Measurements from ENCODE around the gene MTMR3. TPM values are rescaled to one million over a fixed set of nuclear protein-coding genes. Genes with fewer than 3 reads are reported as not detected.

Gene MTMR3
- total and polyA plus RNA-seq, 4 donors: 6.0 to 38.8 (median 17.1) TPM

- H3K9ac ChIP-seq (ENCODE audit: low read depth in 1 of 2, low read length in 2 of 2): no peak overlapping the region
- H3K27me3 ChIP-seq (ENCODE audit: control insufficient read depth in 4 of 4, insufficient read depth in 4 of 4, low read length in 3 of 4): no peaks in the 10 kb centered on the region
- 71% methylated on average over 1 of the region's 1 CpG for WGBS
- no peak overlapping the region for H3K4me3 ChIP-seq (ENCODE audit: low read depth in 1 of 3, low read length in 3 of 3)
- no peaks in the 10 kb centered on the region for H3K9me3 ChIP-seq (ENCODE audit: control insufficient read depth in 4 of 4, low read length in 3 of 4)
- H3K4me1 ChIP-seq (ENCODE audit: control insufficient read depth in 4 of 4, insufficient read depth in 4 of 4, low read length in 3 of 4): peaks cover 7 to 23% (median 12%) of the 10 kb centered on the region in 4 donors
- no peak overlapping the region for H3K27ac ChIP-seq (ENCODE audit: low read depth in 1 of 2, low read length in 2 of 2)
- TF ChIP-seq, protein P1, sequence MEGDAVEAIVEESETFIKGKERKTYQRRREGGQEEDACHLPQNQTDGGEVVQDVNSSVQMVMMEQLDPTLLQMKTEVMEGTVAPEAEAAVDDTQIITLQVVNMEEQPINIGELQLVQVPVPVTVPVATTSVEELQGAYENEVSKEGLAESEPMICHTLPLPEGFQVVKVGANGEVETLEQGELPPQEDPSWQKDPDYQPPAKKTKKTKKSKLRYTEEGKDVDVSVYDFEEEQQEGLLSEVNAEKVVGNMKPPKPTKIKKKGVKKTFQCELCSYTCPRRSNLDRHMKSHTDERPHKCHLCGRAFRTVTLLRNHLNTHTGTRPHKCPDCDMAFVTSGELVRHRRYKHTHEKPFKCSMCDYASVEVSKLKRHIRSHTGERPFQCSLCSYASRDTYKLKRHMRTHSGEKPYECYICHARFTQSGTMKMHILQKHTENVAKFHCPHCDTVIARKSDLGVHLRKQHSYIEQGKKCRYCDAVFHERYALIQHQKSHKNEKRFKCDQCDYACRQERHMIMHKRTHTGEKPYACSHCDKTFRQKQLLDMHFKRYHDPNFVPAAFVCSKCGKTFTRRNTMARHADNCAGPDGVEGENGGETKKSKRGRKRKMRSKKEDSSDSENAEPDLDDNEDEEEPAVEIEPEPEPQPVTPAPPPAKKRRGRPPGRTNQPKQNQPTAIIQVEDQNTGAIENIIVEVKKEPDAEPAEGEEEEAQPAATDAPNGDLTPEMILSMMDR (IDR thresholded peaks at IDR 0.05; ENCODE audit: low read depth, low read length, missing input control): no peak
- TF ChIP-seq MAX (IDR thresholded peaks at IDR 0.05) (no peak), HNF4G (IDR thresholded peaks at IDR 0.05) (no peak), RAD21 (IDR thresholded peaks at IDR 0.05) (no peak), ATF3 (IDR thresholded peaks at IDR 0.05) (no peak), HNF4A (conservative IDR thresholded peaks at IDR 0.05) (no peak), RXRA (IDR thresholded peaks at IDR 0.05) (no peak), EGR1 (IDR thresholded peaks at IDR 0.05; ENCODE audit: low read depth in 2 of 2) (no peak), YY1 (IDR thresholded peaks at IDR 0.05) (no peak), FOXA1 (IDR thresholded peaks at IDR 0.05) (no peak)
- TF ChIP-seq, protein P2, sequence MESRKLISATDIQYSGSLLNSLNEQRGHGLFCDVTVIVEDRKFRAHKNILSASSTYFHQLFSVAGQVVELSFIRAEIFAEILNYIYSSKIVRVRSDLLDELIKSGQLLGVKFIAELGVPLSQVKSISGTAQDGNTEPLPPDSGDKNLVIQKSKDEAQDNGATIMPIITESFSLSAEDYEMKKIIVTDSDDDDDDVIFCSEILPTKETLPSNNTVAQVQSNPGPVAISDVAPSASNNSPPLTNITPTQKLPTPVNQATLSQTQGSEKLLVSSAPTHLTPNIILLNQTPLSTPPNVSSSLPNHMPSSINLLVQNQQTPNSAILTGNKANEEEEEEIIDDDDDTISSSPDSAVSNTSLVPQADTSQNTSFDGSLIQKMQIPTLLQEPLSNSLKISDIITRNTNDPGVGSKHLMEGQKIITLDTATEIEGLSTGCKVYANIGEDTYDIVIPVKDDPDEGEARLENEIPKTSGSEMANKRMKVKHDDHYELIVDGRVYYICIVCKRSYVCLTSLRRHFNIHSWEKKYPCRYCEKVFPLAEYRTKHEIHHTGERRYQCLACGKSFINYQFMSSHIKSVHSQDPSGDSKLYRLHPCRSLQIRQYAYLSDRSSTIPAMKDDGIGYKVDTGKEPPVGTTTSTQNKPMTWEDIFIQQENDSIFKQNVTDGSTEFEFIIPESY (IDR thresholded peaks at IDR 0.05): no peak
- H3K36me3 ChIP-seq (ENCODE audit: control insufficient read depth in 4 of 4, insufficient read depth in 3 of 4, low read depth in 1 of 4, low read length in 3 of 4): no peaks in the 10 kb centered on the region
- DNase-seq (ENCODE audit: low spot score): no peak
Observed at GRCh38 chr22:29886596-29886995, 3.6 kb downstream of the MTMR3 start.

DNA sequence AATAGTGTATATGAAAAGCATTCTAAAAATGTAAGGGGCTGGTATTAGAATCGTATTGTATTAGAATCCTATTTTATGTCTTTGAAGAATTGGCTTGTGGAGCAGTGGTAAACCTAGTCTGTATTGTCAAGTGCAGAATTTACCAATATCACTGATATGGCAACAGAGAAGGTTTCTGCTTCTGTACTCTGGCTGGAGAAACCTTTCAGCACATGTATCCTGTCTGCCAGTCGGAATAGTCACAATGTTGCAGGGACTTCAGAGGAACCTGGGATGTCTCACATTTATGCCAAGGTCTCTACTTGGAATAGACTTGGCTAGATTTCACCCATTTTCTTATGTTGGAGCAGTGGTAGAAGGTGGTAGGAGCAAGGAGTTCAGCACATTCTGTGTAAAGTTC is 4.4 kb downstream of the MTMR3 start:
- Histone ChIP-seq H3K9ac (ENCODE audit: low read depth in 1 of 2, low read length in 2 of 2) (no peak overlapping the region), H3K27ac (ENCODE audit: low read depth in 1 of 2, low read length in 2 of 2) (no peak overlapping the region), H3K36me3 (ENCODE audit: control insufficient read depth in 4 of 4, insufficient read depth in 3 of 4, low read depth in 1 of 4, low read length in 3 of 4) (no peaks in the 10 kb centered on the region), H3K27me3 (ENCODE audit: control insufficient read depth in 4 of 4, insufficient read depth in 4 of 4, low read length in 3 of 4) (no peaks in the 10 kb centered on the region), H3K9me3 (ENCODE audit: control insufficient read depth in 4 of 4, low read length in 3 of 4) (no peaks in the 10 kb centered on the region), H3K4me3 (ENCODE audit: low read depth in 1 of 3, low read length in 3 of 3) (no peak overlapping the region), H3K4me1 (ENCODE audit: control insufficient read depth in 4 of 4, insufficient read depth in 4 of 4, low read length in 3 of 4) (peaks cover 7 to 23% (median 12%) of the 10 kb centered on the region in 4 donors)
- DNase-seq (ENCODE audit: low spot score): no peak
- TF ChIP-seq GABPA (IDR thresholded peaks at IDR 0.05 in 1 of 2, conservative IDR thresholded peaks at IDR 0.05 in 1 of 2) (no peak), EGR1 (IDR thresholded peaks at IDR 0.05; ENCODE audit: low read depth in 2 of 2) (no peak), YY1 (IDR thresholded peaks at IDR 0.05) (no peak), JUND (IDR thresholded peaks at IDR 0.05) (no peak), MAX (IDR thresholded peaks at IDR 0.05) (no peak), TAF1 (conservative IDR thresholded peaks at IDR 0.05) (no peak), HNF4A (conservative IDR thresholded peaks at IDR 0.05) (no peak), RAD21 (IDR thresholded peaks at IDR 0.05) (no peak), NR2F2 (IDR thresholded peaks at IDR 0.05) (no peak)
- TF ChIP-seq, protein P1 (IDR thresholded peaks at IDR 0.05; ENCODE audit: low read depth, low read length, missing input control): no peak
- 60% methylated on average over 2 of the region's 2 CpGs for WGBS
